ENCODE data around the gene CDH23. TPM values are rescaled to one million over a fixed set of nuclear protein-coding genes. Genes with fewer than 3 reads are reported as not detected.

Gene CDH23
- total RNA-seq, 2 donors from 2014 or later = 1.4 to 1.6 TPM

DNA sequence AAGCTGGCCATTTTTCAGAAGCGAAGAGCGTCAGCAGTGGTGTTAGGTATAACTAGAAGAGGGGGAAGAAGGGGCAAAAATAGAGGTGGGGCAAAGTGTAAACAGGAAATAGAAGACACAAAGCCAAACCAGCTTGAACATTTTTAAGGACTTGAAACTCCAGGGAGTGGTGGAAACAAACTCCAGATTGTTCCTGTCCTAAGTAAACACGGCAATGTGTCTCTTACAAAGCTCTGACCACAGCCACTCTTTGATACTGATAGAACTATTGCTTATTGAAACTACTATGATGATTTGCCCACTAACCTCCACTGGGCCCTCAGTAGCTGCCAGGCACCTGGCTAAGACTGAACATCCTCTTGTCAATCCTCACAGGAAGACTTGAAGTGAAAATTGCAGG is 20.8 kb upstream of the CDH23 start:
- no peak for DNase-seq
- Histone ChIP-seq H3K4me3 (no peak overlapping the region), H3K27ac (peak overlapping the region; percentile 80), H3K27me3 (no peaks in the 10 kb centered on the region), H3K9me3 (no peaks in the 10 kb centered on the region), H3K36me3 (no peaks in the 10 kb centered on the region), H3K4me1 (peaks cover 15% of the 10 kb centered on the region), H3K9ac (ENCODE audit: low read depth in 2 of 2, low read length in 2 of 2) (no peak overlapping the region)
- intact Hi-C loops (cut with DNase I) = loop anchor here (5.0 kb wide), 1 partner anchor 59 kb away; the partner anchor contains the start of gene SLC29A3
- TF ChIP-seq, protein P1, sequence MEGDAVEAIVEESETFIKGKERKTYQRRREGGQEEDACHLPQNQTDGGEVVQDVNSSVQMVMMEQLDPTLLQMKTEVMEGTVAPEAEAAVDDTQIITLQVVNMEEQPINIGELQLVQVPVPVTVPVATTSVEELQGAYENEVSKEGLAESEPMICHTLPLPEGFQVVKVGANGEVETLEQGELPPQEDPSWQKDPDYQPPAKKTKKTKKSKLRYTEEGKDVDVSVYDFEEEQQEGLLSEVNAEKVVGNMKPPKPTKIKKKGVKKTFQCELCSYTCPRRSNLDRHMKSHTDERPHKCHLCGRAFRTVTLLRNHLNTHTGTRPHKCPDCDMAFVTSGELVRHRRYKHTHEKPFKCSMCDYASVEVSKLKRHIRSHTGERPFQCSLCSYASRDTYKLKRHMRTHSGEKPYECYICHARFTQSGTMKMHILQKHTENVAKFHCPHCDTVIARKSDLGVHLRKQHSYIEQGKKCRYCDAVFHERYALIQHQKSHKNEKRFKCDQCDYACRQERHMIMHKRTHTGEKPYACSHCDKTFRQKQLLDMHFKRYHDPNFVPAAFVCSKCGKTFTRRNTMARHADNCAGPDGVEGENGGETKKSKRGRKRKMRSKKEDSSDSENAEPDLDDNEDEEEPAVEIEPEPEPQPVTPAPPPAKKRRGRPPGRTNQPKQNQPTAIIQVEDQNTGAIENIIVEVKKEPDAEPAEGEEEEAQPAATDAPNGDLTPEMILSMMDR (IDR thresholded peaks at IDR 0.05) = no peak

GRCh38 chr10:71378336-71379117 is 18.2 kb upstream of the CDH23 start:
- H3K9ac ChIP-seq (ENCODE audit: low read depth in 2 of 2, low read length in 2 of 2) = no peak overlapping the region
- peaks cover 15% of the 10 kb centered on the region for H3K4me1 ChIP-seq
- intact Hi-C loops (cut with DNase I) = loop anchor here (5.0 kb wide), 1 partner anchor 61 kb away; the partner anchor contains the start of gene SLC29A3
- DNase-seq = peak; percentile 24
- H3K27ac ChIP-seq = peak overlapping the region; percentile 15
- no peaks in the 10 kb centered on the region for H3K36me3 ChIP-seq
- no peaks in the 10 kb centered on the region for H3K9me3 ChIP-seq
- TF ChIP-seq, protein P1 (IDR thresholded peaks at IDR 0.05) = no peak
- H3K4me3 ChIP-seq = no peak overlapping the region
- no peaks in the 10 kb centered on the region for H3K27me3 ChIP-seq

GRCh38 chr10:71379118-71379766 is 17.5 kb upstream of the CDH23 start:
- Histone ChIP-seq H3K27me3 (no peaks in the 10 kb centered on the region), H3K4me1 (peaks cover 15% of the 10 kb centered on the region), H3K9me3 (no peaks in the 10 kb centered on the region), H3K27ac (peak overlapping the region; percentile 15), H3K9ac (ENCODE audit: low read depth in 2 of 2, low read length in 2 of 2) (no peak overlapping the region), H3K4me3 (no peak overlapping the region), H3K36me3 (no peaks in the 10 kb centered on the region)
- DNase-seq = no peak
- intact Hi-C loops (cut with DNase I) = loop anchor here (5.0 kb wide), 1 partner anchor 62 kb away; the partner anchor contains the start of gene SLC29A3
- TF ChIP-seq, protein P1 (IDR thresholded peaks at IDR 0.05) = no peak

GRCh38 chr10:71380841-71381240 is 15.9 kb upstream of the CDH23 start:
- Histone ChIP-seq H3K27ac (no peak overlapping the region), H3K4me3 (no peak overlapping the region), H3K27me3 (no peaks in the 10 kb centered on the region), H3K36me3 (no peaks in the 10 kb centered on the region), H3K9ac (ENCODE audit: low read depth in 2 of 2, low read length in 2 of 2) (no peak overlapping the region), H3K9me3 (no peaks in the 10 kb centered on the region), H3K4me1 (peaks cover 15% of the 10 kb centered on the region)
- DNase-seq = no peak
- intact Hi-C loops (cut with DNase I) = loop anchor here (5.0 to 10.0 kb wide), 3 partner anchors 191 to 434 kb away; no protein-coding TSS in a partner anchor
- TF ChIP-seq, protein P1 (IDR thresholded peaks at IDR 0.05) = no peak

DNA sequence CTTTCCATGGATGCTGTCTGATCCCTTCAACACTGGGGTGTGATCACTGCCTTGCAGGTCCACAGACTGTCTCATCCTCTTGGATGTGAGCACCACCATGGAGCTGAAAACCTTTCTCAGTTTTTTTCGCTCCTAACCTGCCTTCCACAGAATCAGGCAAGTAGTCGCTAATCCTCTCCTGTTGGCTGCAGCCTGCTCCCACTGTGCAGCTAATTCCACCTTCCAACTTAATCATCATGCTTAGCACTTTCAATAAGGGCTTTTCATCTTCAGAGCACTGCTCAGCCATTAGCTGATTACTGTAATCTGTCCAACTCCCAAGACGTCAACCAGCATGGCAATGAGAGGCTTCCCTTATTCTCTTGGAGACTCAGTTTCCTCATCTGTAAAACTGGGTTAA is 15.1 kb upstream of the CDH23 start:
- no peaks in the 10 kb centered on the region for H3K36me3 ChIP-seq
- TF ChIP-seq, protein P1 (IDR thresholded peaks at IDR 0.05) = no peak
- H3K27ac ChIP-seq = no peak overlapping the region
- H3K4me3 ChIP-seq = no peak overlapping the region
- H3K9me3 ChIP-seq = no peaks in the 10 kb centered on the region
- peaks cover 13% of the 10 kb centered on the region for H3K4me1 ChIP-seq
- no peaks in the 10 kb centered on the region for H3K27me3 ChIP-seq
- DNase-seq = no peak
- intact Hi-C loops (cut with DNase I) = loop anchor here (5.0 to 10.0 kb wide), 3 partner anchors 191 to 433 kb away; no protein-coding TSS in a partner anchor
- H3K9ac ChIP-seq (ENCODE audit: low read depth in 2 of 2, low read length in 2 of 2) = no peak overlapping the region

Data from colonic mucosa (tissue), 4 donors.